ENCODE data around the gene SH2D3A. TPM values are rescaled to one million over a fixed set of nuclear protein-coding genes. Genes with fewer than 3 reads are reported as not detected.
A peak's percentile ranks its signal among the peaks of the same experiment; 100 is the strongest.
"Not testable (repeated sequence)": the region's sequence is repeated elsewhere in the genome, so short reads cannot be mapped to it uniquely, and the experiment has no call there.

Gene SH2D3A
- total RNA-seq, 1 experiment from 2014 or later = 17.9 TPM

DNA sequence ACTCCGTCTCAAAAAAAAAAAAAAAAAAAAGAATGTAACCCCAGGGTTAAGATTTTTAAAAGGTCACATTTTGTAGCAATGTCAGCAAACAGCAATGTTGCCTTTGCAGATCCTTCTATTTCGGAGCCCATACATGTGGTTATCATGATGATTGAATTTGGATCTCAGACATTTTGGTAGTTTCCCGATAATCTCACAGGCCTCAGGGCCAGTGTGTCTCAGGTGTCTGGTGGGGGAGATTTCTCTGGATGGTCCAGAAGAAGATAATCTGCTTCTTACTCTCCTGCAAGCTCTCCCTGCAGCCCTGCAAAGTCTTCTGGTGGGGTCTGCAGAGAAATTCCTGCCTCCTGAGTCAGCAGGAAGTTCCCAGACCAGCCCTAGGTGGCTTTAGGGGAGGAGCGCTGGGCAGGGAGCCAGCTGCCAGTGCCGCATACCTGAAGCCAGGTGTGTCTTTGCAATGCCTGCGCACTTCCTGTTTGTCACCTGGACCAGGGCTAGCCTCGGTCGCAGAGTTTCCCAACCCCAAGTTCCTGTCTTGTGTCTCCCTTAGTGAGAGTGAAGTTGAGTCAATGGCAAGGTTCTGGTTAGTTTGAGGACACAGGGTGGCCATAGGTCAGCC lies 1.4 kb downstream of the SH2D3A start:
- Mint-ChIP-seq H3K27me3 (ENCODE audit: low read depth) (no peaks in the 10 kb centered on the region), H3K36me3 (ENCODE audit: insufficient read depth in 1 of 3, low read depth in 3 of 3) (peaks cover 4 to 11% (median 7%) of the 10 kb centered on the region in 3 experiments; a peak in 4 of 7 replicates), H3K27ac (peak overlapping the region; percentile 93 to 98 (median 97)), H3K4me1 (peaks cover 19 to 23% of the 10 kb centered on the region in 2 experiments), H3K9me3 (peaks cover 0 to 2% of the 10 kb centered on the region in 2 experiments; a peak in 2 of 5 replicates), H3K4me3 (peak overlapping the region; percentile 81 to 91)
- no peaks in the 10 kb centered on the region for H3K79me1 ChIP-seq (ENCODE audit: insufficient read depth, low read depth, low read length, poor library complexity, severe bottlenecking)
- no peaks in the 10 kb centered on the region; the same call in 1 of the 2 replicates for H3K79me2 ChIP-seq (ENCODE audit: insufficient read depth, low read length)
- peaks cover 5% of the 10 kb centered on the region for H4K20me1 ChIP-seq (ENCODE audit: control insufficient read depth, insufficient read depth, insufficient read length)
- H2BK20ac ChIP-seq (ENCODE audit: low read depth, low read length, poor library complexity, severe bottlenecking) = no peak overlapping the region
- peak overlapping the region; percentile 60 for H4K91ac ChIP-seq (ENCODE audit: insufficient read length, low read depth, low read length)
- H3K4me2 ChIP-seq (ENCODE audit: insufficient read depth, insufficient read length, low read length) = peak overlapping the region; percentile 98
- H2AK5ac ChIP-seq (ENCODE audit: insufficient read length, low read length) = no peak overlapping the region
- H4K5ac ChIP-seq (ENCODE audit: insufficient read length, low read depth, low read length) = no peak overlapping the region
- no peak overlapping the region for H2BK5ac ChIP-seq (ENCODE audit: insufficient read length, low read length)
- H3K56ac ChIP-seq (ENCODE audit: insufficient read length, low read depth, low read length) = peak overlapping the region; percentile 25
- H3K4ac ChIP-seq (ENCODE audit: low read depth, low read length) = no peak overlapping the region
- no peak overlapping the region for H2BK120ac ChIP-seq (ENCODE audit: low read depth, low read length, poor library complexity, severe bottlenecking)
- no peaks in the 10 kb centered on the region for H3K9me3 ChIP-seq (ENCODE audit: control insufficient read depth, low read depth, low read length)
- no peak overlapping the region for H2AFZ ChIP-seq (ENCODE audit: low read length)
- peaks cover 16% of the 10 kb centered on the region for H3K23me2 ChIP-seq (ENCODE audit: insufficient read length, low read depth, low read length, poor library complexity, severe bottlenecking)
- TF ChIP-seq, protein P1, sequence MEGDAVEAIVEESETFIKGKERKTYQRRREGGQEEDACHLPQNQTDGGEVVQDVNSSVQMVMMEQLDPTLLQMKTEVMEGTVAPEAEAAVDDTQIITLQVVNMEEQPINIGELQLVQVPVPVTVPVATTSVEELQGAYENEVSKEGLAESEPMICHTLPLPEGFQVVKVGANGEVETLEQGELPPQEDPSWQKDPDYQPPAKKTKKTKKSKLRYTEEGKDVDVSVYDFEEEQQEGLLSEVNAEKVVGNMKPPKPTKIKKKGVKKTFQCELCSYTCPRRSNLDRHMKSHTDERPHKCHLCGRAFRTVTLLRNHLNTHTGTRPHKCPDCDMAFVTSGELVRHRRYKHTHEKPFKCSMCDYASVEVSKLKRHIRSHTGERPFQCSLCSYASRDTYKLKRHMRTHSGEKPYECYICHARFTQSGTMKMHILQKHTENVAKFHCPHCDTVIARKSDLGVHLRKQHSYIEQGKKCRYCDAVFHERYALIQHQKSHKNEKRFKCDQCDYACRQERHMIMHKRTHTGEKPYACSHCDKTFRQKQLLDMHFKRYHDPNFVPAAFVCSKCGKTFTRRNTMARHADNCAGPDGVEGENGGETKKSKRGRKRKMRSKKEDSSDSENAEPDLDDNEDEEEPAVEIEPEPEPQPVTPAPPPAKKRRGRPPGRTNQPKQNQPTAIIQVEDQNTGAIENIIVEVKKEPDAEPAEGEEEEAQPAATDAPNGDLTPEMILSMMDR (conservative IDR thresholded peaks at IDR 0.05) = no peak
- no peak overlapping the region for H3T11ph ChIP-seq (ENCODE audit: low read length)
- no peak overlapping the region for H3K23ac ChIP-seq (ENCODE audit: insufficient read length, low read depth, low read length)
- H3K18ac ChIP-seq (ENCODE audit: insufficient read length, low read depth, low read length) = peak overlapping the region; percentile 77
- DNase-seq = peak; percentile 98
- H3K14ac ChIP-seq (ENCODE audit: insufficient read depth, low read length) = 0 out of 2 replicates have a peak overlapping the region, but pooled peaks have one; percentile 38
- peak overlapping the region; percentile 21 for H4K8ac ChIP-seq (replicated peaks; ENCODE audit: insufficient read length, low read depth, low read length)
- H3K9ac ChIP-seq (ENCODE audit: extremely low read depth, insufficient read length, low read length) = peak overlapping the region; percentile 79
- WGBS (ENCODE audit: extremely low coverage, insufficient read length, low lambda C conversion rate) = no CpG with 5 or more reads among the region's 8 CpGs
- peak overlapping the region; percentile 92 for H3K27ac ChIP-seq (ENCODE audit: insufficient read length, low read depth, low read length)
- H3K27me3 ChIP-seq (ENCODE audit: insufficient read depth, low read length) = no peaks in the 10 kb centered on the region
- H3K4me1 ChIP-seq (ENCODE audit: insufficient read depth, low read length) = 0 out of 2 replicates have a peak, but pooled peaks cover 2% of the 10 kb centered on the region
- no peak overlapping the region for H2BK12ac ChIP-seq (ENCODE audit: insufficient read length, low read depth, low read length)
- no peak overlapping the region for H2BK15ac ChIP-seq (ENCODE audit: low read depth, low read length)

DNA sequence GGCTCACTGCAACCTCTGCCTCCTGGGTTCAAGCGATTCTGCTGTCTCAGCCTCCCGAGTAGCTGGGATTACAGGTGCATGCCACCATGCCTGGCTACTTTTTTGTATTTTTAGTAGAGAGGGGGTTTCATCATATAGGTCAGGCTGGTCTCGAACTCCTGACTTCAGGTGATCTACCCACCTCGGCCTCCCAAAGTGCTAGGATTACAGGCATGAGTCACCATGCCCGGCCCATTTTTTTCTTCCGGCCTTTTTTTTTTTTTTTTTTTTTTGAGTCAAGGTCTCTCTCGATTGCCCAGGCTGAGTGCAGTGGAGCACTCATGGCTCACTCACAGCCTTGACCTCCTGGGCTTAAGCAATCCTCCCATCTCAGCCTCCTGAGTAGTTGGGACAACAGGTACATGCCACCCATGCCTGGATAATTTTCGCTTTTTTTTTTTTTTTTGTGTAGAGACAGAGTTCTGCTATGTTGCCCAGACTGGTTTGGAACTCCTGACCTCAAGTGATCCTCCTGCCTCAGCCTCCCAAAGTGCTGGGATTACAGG lies 4.9 kb downstream of the SH2D3A start:
- H4K8ac ChIP-seq (replicated peaks; ENCODE audit: insufficient read length, low read depth, low read length); H3K14ac ChIP-seq (ENCODE audit: insufficient read depth, low read length); H3K4me3 Mint-ChIP-seq; H3K56ac ChIP-seq (ENCODE audit: insufficient read length, low read depth, low read length); H3K18ac ChIP-seq (ENCODE audit: insufficient read length, low read depth, low read length); H4K91ac ChIP-seq (ENCODE audit: insufficient read length, low read depth, low read length); H3K4me2 ChIP-seq (ENCODE audit: insufficient read depth, insufficient read length, low read length); H3K27me3 Mint-ChIP-seq (ENCODE audit: low read depth); H2AFZ ChIP-seq (ENCODE audit: low read length); H3K79me2 ChIP-seq (ENCODE audit: insufficient read depth, low read length); H2BK120ac ChIP-seq (ENCODE audit: low read depth, low read length, poor library complexity, severe bottlenecking); H3K4ac ChIP-seq (ENCODE audit: low read depth, low read length); H3K27ac Mint-ChIP-seq; H3K23ac ChIP-seq (ENCODE audit: insufficient read length, low read depth, low read length); H3K9me3 ChIP-seq (ENCODE audit: control insufficient read depth, low read depth, low read length); H3K27ac ChIP-seq (ENCODE audit: insufficient read length, low read depth, low read length); DNase-seq; H2BK5ac ChIP-seq (ENCODE audit: insufficient read length, low read length); H3K79me1 ChIP-seq (ENCODE audit: insufficient read depth, low read depth, low read length, poor library complexity, severe bottlenecking); H3T11ph ChIP-seq (ENCODE audit: low read length); H3K4me1 ChIP-seq (ENCODE audit: insufficient read depth, low read length); H2BK15ac ChIP-seq (ENCODE audit: low read depth, low read length); H4K20me1 ChIP-seq (ENCODE audit: control insufficient read depth, insufficient read depth, insufficient read length); H3K9ac ChIP-seq (ENCODE audit: extremely low read depth, insufficient read length, low read length); H2BK12ac ChIP-seq (ENCODE audit: insufficient read length, low read depth, low read length); H2BK20ac ChIP-seq (ENCODE audit: low read depth, low read length, poor library complexity, severe bottlenecking); H2AK5ac ChIP-seq (ENCODE audit: insufficient read length, low read length); H3K27me3 ChIP-seq (ENCODE audit: insufficient read depth, low read length); H4K5ac ChIP-seq (ENCODE audit: insufficient read length, low read depth, low read length); H3K9me3 Mint-ChIP-seq: not testable (repeated sequence)
- H3K23me2 ChIP-seq (ENCODE audit: insufficient read length, low read depth, low read length, poor library complexity, severe bottlenecking) = peaks cover 13% of the 10 kb centered on the region
- H3K36me3 Mint-ChIP-seq (ENCODE audit: insufficient read depth in 1 of 3, low read depth in 3 of 3) = peaks cover 12 to 23% (median 15%) of the 10 kb centered on the region in 3 experiments; a peak in 5 of 7 replicates
- H3K4me1 Mint-ChIP-seq = peaks cover 17% of the 10 kb centered on the region in 2 experiments
- no CpG with 5 or more reads among the region's 8 CpGs for WGBS (ENCODE audit: extremely low coverage, insufficient read length, low lambda C conversion rate)
